Measurements from ENCODE around the gene RFTN1. TPM values are rescaled to one million over a fixed set of nuclear protein-coding genes. Genes with fewer than 3 reads are reported as not detected.
"Not testable (repeated sequence)": the region's sequence is repeated elsewhere in the genome, so short reads cannot be mapped to it uniquely, and the experiment has no call there.

The RFTN1 gene
- total and polyA plus RNA-seq, 8 donors = 1.9 to 14.0 (median 2.9) TPM

GRCh38 chr3:16315623-16316022, 197.9 kb downstream of the RFTN1 start:
- Histone ChIP-seq H3K4me3 (no peak overlapping the region), H3K27ac (no peak overlapping the region), H3K9me3 (no peaks in the 10 kb centered on the region), H3K4me1 (no peaks in the 10 kb centered on the region), H3K36me3 (no peaks in the 10 kb centered on the region), H3K27me3 (no peaks in the 10 kb centered on the region)
- intact Hi-C loops (cut with DNase I) = no loop called here
- no peak for ATAC-seq
- 87 to 90% methylated on average over 7 of the region's 7 CpGs for WGBS, 2 donors
- FAIRE-seq = no peak
- no peak for DNase-seq
- no peak for TF ChIP-seq CTCF (IDR thresholded peaks at IDR 0.05)

- Histone ChIP-seq H3K4me3 (no peak overlapping the region), H3K4me1 (no peaks in the 10 kb centered on the region), H3K27me3 (no peaks in the 10 kb centered on the region), H3K27ac (no peak overlapping the region), H3K9me3 (no peaks in the 10 kb centered on the region), H3K36me3 (no peaks in the 10 kb centered on the region)
- no peak for FAIRE-seq
- intact Hi-C loops (cut with DNase I) = no loop called here
- no peak for TF ChIP-seq CTCF (IDR thresholded peaks at IDR 0.05)
- DNase-seq = no peak
- ATAC-seq = no peak
- WGBS, 2 donors = 82 to 91% methylated on average over 5 of the region's 5 CpGs
These were observed 199.4 kb downstream of the RFTN1 start for GRCh38 chr3:16313886-16314645.

GRCh38 chr3:16311960-16312451, 201.5 kb downstream of the RFTN1 start:
- intact Hi-C loops (cut with DNase I) = no loop called here
- Histone ChIP-seq H3K4me3 (no peak overlapping the region), H3K27me3 (no peaks in the 10 kb centered on the region), H3K27ac (no peak overlapping the region), H3K36me3 (peaks cover 0 to 7% (median 0%) of the 10 kb centered on the region in 3 donors), H3K9me3 (no peaks in the 10 kb centered on the region), H3K4me1 (no peaks in the 10 kb centered on the region)
- no peak for TF ChIP-seq CTCF (IDR thresholded peaks at IDR 0.05)
- FAIRE-seq (no peak), DNase-seq (no peak), ATAC-seq (peak in 2 of 4 donors; percentile 18 to 41)
- WGBS, 2 donors = 71 to 76% methylated on average over 6 of the region's 6 CpGs

- FAIRE-seq; H3K36me3 ChIP-seq; H3K27me3 ChIP-seq; H3K4me1 ChIP-seq; H3K27ac ChIP-seq; ATAC-seq; H3K9me3 ChIP-seq; DNase-seq; H3K4me3 ChIP-seq; intact Hi-C loops (cut with DNase I): not testable (repeated sequence)
- WGBS, 2 donors = 96 to 97% methylated on average over 7 of the region's 7 CpGs
These were observed 203.0 kb downstream of the RFTN1 start for GRCh38 chr3:16310486-16310885.

GRCh38 chr3:16309558-16309957, 203.9 kb downstream of the RFTN1 start:
- ATAC-seq = no peak
- WGBS, 2 donors = 48 to 88% methylated on average over 2 of the region's 2 CpGs
- no peak for TF ChIP-seq CTCF (IDR thresholded peaks at IDR 0.05)
- intact Hi-C loops (cut with DNase I) = no loop called here
- H3K27me3 ChIP-seq = no peaks in the 10 kb centered on the region
- H3K36me3 ChIP-seq = peaks cover 0 to 7% (median 0%) of the 10 kb centered on the region in 3 donors
- H3K4me1 ChIP-seq = no peaks in the 10 kb centered on the region
- FAIRE-seq = no peak
- no peak overlapping the region for H3K27ac ChIP-seq
- H3K9me3 ChIP-seq = no peaks in the 10 kb centered on the region
- DNase-seq = no peak
- H3K4me3 ChIP-seq = no peak overlapping the region

Data from pancreas (tissue), 10 donors.